Measurements from ENCODE around the gene IVNS1ABP.

IVNS1ABP gene

DNA sequence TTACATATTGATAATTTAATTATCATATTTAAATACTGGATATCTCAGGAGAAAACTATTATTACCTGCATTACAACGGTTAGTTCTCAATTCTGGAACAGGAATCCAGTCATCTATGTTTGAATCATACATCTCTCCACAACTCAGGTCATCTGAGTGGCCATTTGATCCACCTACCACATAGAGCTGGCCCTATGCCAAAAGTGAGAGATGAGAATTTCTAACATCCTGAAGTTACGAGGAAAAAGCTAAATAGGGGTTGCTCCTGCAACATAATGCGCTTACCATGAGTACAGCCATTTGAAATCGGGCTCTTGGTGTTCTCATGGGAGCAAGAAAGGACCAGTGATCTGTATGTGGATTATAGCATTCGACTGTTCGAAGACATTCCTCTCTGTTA, 16.9 kb downstream of the IVNS1ABP start:
- Histone ChIP-seq H3K27me3 (ENCODE audit: insufficient read depth, poor library complexity, severe bottlenecking) (no peaks in the 10 kb centered on the region), H3K27ac (replicated peaks) (no peak overlapping the region), H3K4me3 (replicated peaks; ENCODE audit: insufficient read depth, low read length) (no peak overlapping the region)
- no peak for DNase-seq (ENCODE audit: low read depth in 1 of 2, low spot score in 1 of 2)
- no peak for TF ChIP-seq POLR2AphosphoS5 (IDR thresholded peaks at IDR 0.05; ENCODE audit: low read depth)
- TF ChIP-seq SPI1 (IDR thresholded peaks at IDR 0.05; ENCODE audit: borderline replicate concordance, low read depth) = no peak
- TF ChIP-seq GABPA (IDR thresholded peaks at IDR 0.05; ENCODE audit: low read depth) = no peak
- TF ChIP-seq, protein P1, sequence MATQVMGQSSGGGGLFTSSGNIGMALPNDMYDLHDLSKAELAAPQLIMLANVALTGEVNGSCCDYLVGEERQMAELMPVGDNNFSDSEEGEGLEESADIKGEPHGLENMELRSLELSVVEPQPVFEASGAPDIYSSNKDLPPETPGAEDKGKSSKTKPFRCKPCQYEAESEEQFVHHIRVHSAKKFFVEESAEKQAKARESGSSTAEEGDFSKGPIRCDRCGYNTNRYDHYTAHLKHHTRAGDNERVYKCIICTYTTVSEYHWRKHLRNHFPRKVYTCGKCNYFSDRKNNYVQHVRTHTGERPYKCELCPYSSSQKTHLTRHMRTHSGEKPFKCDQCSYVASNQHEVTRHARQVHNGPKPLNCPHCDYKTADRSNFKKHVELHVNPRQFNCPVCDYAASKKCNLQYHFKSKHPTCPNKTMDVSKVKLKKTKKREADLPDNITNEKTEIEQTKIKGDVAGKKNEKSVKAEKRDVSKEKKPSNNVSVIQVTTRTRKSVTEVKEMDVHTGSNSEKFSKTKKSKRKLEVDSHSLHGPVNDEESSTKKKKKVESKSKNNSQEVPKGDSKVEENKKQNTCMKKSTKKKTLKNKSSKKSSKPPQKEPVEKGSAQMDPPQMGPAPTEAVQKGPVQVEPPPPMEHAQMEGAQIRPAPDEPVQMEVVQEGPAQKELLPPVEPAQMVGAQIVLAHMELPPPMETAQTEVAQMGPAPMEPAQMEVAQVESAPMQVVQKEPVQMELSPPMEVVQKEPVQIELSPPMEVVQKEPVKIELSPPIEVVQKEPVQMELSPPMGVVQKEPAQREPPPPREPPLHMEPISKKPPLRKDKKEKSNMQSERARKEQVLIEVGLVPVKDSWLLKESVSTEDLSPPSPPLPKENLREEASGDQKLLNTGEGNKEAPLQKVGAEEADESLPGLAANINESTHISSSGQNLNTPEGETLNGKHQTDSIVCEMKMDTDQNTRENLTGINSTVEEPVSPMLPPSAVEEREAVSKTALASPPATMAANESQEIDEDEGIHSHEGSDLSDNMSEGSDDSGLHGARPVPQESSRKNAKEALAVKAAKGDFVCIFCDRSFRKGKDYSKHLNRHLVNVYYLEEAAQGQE (IDR thresholded peaks at IDR 0.05; ENCODE audit: insufficient replicate concordance, low read depth) = no peak

DNA sequence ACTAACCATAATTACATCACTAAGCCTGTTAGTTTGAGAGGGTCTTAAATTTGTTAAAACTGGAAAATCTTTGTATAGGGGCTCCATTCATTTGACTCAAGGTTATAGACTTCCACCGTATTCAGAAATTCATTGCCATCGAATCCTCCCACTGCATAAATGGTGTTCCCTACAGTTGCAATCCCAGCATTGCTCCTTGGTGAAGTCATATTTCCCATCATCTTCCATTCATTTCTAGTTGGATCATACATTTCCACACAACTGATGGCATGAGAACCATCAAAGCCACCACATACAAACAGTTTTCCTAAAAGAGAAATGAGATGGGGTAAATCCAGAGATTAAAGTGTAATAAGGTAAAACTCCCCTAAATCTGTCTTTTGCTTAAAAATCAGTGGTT, 19.1 kb downstream of the IVNS1ABP start:
- TF ChIP-seq GABPA (IDR thresholded peaks at IDR 0.05; ENCODE audit: low read depth) = no peak
- TF ChIP-seq SPI1 (IDR thresholded peaks at IDR 0.05; ENCODE audit: borderline replicate concordance, low read depth) = no peak
- TF ChIP-seq, protein P1 (IDR thresholded peaks at IDR 0.05; ENCODE audit: insufficient replicate concordance, low read depth) = no peak
- TF ChIP-seq POLR2AphosphoS5 (IDR thresholded peaks at IDR 0.05; ENCODE audit: low read depth) = no peak
- TF ChIP-seq, protein P2, sequence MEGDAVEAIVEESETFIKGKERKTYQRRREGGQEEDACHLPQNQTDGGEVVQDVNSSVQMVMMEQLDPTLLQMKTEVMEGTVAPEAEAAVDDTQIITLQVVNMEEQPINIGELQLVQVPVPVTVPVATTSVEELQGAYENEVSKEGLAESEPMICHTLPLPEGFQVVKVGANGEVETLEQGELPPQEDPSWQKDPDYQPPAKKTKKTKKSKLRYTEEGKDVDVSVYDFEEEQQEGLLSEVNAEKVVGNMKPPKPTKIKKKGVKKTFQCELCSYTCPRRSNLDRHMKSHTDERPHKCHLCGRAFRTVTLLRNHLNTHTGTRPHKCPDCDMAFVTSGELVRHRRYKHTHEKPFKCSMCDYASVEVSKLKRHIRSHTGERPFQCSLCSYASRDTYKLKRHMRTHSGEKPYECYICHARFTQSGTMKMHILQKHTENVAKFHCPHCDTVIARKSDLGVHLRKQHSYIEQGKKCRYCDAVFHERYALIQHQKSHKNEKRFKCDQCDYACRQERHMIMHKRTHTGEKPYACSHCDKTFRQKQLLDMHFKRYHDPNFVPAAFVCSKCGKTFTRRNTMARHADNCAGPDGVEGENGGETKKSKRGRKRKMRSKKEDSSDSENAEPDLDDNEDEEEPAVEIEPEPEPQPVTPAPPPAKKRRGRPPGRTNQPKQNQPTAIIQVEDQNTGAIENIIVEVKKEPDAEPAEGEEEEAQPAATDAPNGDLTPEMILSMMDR (IDR thresholded peaks at IDR 0.05; ENCODE audit: insufficient read depth, low read length) = no peak
- no peak overlapping the region for H3K27ac ChIP-seq (replicated peaks)
- H3K4me3 ChIP-seq (replicated peaks; ENCODE audit: insufficient read depth, low read length) = no peak overlapping the region
- no peak for DNase-seq (ENCODE audit: low read depth in 1 of 2, low spot score in 1 of 2)
- H3K27me3 ChIP-seq (ENCODE audit: insufficient read depth, poor library complexity, severe bottlenecking) = no peaks in the 10 kb centered on the region

DNA sequence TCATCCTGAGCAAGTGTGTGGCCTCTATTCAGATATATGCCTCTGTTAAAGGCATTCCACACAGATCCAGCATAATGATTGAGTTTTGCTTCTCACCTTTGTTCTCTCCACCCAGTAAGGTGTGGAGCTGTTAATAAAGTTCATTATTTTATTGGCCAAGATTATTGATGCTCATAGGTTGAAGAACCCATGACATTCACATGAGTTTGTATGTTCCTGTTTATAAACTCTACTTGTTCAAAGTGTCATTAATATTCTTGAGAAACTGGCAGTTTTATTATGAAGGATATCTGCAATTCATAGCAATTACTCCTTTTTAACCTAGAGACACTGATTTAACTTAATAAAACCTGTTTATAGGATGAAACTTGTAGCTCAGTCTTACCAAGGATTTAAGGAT, 22.0 kb downstream of the IVNS1ABP start:
- no peak for DNase-seq (ENCODE audit: low read depth in 1 of 2, low spot score in 1 of 2)
- no peak overlapping the region for H3K27ac ChIP-seq (replicated peaks)
- H3K4me3 ChIP-seq (replicated peaks; ENCODE audit: insufficient read depth, low read length) = no peak overlapping the region
- TF ChIP-seq SPI1 (IDR thresholded peaks at IDR 0.05; ENCODE audit: borderline replicate concordance, low read depth) (no peak), POLR2AphosphoS5 (IDR thresholded peaks at IDR 0.05; ENCODE audit: low read depth) (no peak)
- TF ChIP-seq, protein P2 (IDR thresholded peaks at IDR 0.05; ENCODE audit: insufficient read depth, low read length) = no peak
- TF ChIP-seq, protein P1 (IDR thresholded peaks at IDR 0.05; ENCODE audit: insufficient replicate concordance, low read depth) = no peak
- no peaks in the 10 kb centered on the region for H3K27me3 ChIP-seq (ENCODE audit: insufficient read depth, poor library complexity, severe bottlenecking)
